ENCODE data around the gene GFRA4. TPM values are rescaled to one million over a fixed set of nuclear protein-coding genes. Genes with fewer than 3 reads are reported as not detected.

Gene GFRA4
- total RNA-seq, 4 donors from 2014 or later: not detected

DNA sequence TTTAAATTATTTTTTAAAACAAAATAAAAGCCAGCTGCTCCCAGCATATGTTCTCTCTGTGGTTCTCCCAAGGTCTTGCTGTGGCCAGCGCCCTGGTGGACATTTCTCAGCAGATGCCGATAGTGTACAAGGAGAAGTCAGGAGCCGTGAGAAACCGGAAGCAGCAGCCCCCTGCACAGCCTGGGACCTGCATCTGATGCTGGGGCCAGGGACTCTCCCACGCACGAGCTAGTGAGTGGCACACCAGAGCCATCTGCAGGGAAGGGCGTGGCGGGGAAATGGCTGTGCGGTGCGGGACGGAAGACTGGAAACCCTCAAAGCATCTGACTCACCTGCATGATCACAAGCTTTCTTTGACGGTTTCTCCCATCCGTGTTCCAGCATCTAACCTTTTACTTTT lies 16.5 kb downstream of the GFRA4 start:
- Histone ChIP-seq H3K9me3 (no peaks in the 10 kb centered on the region), H3K4me3 (no peak overlapping the region), H3K36me3 (peaks cover 0 to 93% (median 0%) of the 10 kb centered on the region in 3 donors), H3K27ac (no peak overlapping the region), H3K4me1 (no peaks in the 10 kb centered on the region), H3K27me3 (no peaks in the 10 kb centered on the region)
- TF ChIP-seq POLR2A (IDR thresholded peaks at IDR 0.05): no peak
- TF ChIP-seq, protein P1, sequence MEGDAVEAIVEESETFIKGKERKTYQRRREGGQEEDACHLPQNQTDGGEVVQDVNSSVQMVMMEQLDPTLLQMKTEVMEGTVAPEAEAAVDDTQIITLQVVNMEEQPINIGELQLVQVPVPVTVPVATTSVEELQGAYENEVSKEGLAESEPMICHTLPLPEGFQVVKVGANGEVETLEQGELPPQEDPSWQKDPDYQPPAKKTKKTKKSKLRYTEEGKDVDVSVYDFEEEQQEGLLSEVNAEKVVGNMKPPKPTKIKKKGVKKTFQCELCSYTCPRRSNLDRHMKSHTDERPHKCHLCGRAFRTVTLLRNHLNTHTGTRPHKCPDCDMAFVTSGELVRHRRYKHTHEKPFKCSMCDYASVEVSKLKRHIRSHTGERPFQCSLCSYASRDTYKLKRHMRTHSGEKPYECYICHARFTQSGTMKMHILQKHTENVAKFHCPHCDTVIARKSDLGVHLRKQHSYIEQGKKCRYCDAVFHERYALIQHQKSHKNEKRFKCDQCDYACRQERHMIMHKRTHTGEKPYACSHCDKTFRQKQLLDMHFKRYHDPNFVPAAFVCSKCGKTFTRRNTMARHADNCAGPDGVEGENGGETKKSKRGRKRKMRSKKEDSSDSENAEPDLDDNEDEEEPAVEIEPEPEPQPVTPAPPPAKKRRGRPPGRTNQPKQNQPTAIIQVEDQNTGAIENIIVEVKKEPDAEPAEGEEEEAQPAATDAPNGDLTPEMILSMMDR (IDR thresholded peaks at IDR 0.05): no peak
- intact Hi-C loops (cut with DNase I): no loop called here
- 77 to 88% methylated on average over 4 to 13 of the region's 13 CpGs for WGBS, 2 donors
- no peak for DNase-seq

DNA sequence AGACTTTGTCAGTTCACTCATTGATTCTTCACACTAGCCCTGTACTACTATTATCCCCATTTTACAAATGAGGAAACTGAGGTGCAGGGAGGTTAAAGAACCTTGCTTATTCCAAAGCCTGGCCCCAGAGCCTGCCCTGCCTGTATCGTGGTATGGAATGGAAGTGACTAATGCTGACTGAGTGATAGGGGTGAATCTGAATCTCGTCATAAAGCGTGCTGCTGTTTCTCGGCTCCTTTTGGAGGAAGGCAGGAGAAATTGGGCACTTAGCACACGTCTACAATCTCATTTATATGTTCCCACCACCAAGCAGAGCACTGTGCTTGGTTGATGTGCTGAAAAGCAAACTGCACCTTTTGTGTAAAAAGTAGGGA lies 17.1 kb downstream of the GFRA4 start:
- WGBS, 2 donors: 77 to 81% methylated on average over 5 of the region's 5 CpGs
- Histone ChIP-seq H3K4me1 (no peaks in the 10 kb centered on the region), H3K9me3 (no peaks in the 10 kb centered on the region), H3K27ac (no peak overlapping the region), H3K4me3 (no peak overlapping the region), H3K27me3 (no peaks in the 10 kb centered on the region), H3K36me3 (peaks cover 0 to 88% (median 0%) of the 10 kb centered on the region in 3 donors)
- intact Hi-C loops (cut with DNase I): no loop called here
- TF ChIP-seq, protein P1 (IDR thresholded peaks at IDR 0.05): no peak
- TF ChIP-seq POLR2A (IDR thresholded peaks at IDR 0.05): no peak
- no peak for DNase-seq

DNA sequence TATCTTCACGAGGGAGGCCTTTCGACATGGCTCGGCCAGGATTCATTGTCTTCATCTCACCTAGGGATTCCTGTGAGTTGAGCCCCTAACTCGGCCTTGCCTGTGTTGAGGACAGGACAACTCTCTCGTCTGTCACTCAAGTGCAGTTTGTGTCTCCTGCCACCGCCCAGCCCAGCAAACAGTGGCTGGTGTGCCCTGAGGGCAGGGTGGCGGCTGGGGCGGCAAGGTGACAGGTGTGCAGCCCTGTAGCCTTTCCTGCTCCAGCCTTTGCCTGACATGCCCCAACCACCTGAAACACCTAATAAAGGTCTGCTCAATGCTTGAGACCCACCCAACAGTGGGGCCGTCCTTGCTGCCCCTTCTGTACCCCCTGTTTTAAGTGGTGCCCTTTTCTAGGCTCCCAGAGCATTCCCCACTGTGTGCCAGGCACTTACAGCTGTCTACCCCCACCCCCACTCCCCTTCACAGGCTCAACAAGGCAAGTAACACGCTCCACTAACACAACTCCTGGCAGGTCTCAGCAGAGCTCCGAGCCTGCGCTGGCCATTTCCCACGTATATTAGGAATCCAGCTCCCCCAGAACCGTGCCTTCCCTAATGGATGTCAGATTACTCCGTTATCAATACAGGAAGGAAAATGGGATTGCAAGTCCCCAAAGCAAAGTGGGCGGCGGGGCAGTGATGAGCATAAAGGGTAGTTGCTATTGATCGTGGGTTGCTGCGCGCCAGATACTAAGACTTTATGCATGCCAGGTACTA lies 17.7 kb downstream of the GFRA4 start:
- no peaks in the 10 kb centered on the region for H3K9me3 ChIP-seq
- WGBS, 2 donors: 81 to 90% methylated on average over 12 to 15 of the region's 20 CpGs
- H3K27me3 ChIP-seq: no peaks in the 10 kb centered on the region
- no peak overlapping the region for H3K4me3 ChIP-seq
- DNase-seq: no peak
- H3K4me1 ChIP-seq: no peaks in the 10 kb centered on the region
- TF ChIP-seq POLR2A (IDR thresholded peaks at IDR 0.05): no peak
- TF ChIP-seq, protein P1 (IDR thresholded peaks at IDR 0.05): no peak
- intact Hi-C loops (cut with DNase I): no loop called here
- no peak overlapping the region for H3K27ac ChIP-seq
- peaks cover 0 to 85% (median 0%) of the 10 kb centered on the region in 3 donors for H3K36me3 ChIP-seq

DNA sequence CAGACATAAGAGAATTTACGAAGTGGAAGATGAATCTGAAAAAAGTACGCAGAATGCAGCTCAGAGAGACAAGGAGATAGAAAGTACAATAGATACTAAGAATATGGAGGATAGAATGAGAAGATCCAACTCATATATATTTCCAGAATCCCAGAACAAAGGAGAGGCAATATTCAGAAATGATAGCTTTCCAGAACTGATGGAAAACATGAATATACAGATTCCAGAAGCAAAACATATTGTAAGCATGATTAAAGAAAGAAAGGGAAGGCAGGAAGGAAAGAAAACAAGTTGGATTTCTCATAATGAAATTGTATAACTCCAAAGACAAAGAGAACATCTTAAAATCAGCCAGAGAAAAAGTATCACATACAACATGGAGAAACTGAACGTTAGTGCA lies 22.9 kb downstream of the GFRA4 start:
- Histone ChIP-seq H3K4me1 (no peaks in the 10 kb centered on the region), H3K36me3 (peaks cover 0 to 46% (median 0%) of the 10 kb centered on the region in 3 donors), H3K27ac (no peak overlapping the region), H3K27me3 (no peaks in the 10 kb centered on the region), H3K4me3 (no peak overlapping the region), H3K9me3 (no peaks in the 10 kb centered on the region)
- no peak for DNase-seq
- intact Hi-C loops (cut with DNase I): no loop called here
- TF ChIP-seq, protein P1 (IDR thresholded peaks at IDR 0.05): no peak
- no peak for TF ChIP-seq POLR2A (IDR thresholded peaks at IDR 0.05)
- WGBS, 2 donors: 92 to 95% methylated on average over 3 of the region's 3 CpGs

DNA sequence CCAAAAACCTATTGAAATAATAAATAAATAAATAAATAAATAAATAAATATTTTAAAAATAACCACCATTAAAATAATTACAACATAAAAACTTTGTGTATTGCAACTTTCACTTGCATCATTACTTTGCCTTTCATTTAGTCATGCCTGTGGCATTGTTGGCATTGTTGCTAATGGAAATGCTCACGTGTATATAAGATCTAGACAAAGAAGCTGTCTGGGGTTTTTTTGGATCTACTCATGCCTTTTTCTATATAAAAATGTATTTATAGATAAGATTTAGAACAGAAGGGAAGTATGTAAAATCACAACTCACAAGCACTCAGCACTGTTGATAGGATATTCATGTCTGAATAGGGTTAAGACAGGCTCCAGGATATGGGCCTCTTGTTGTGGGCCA lies 27.9 kb downstream of the GFRA4 start:
- intact Hi-C loops (cut with DNase I): no loop called here
- DNase-seq: no peak
- H3K4me3 ChIP-seq: no peak overlapping the region
- TF ChIP-seq, protein P1 (IDR thresholded peaks at IDR 0.05): no peak
- no peak for TF ChIP-seq POLR2A (IDR thresholded peaks at IDR 0.05)
- no peaks in the 10 kb centered on the region for H3K4me1 ChIP-seq
- H3K9me3 ChIP-seq: no peaks in the 10 kb centered on the region
- H3K36me3 ChIP-seq: peaks cover 4 to 24% (median 4%) of the 10 kb centered on the region in 3 donors
- no peaks in the 10 kb centered on the region for H3K27me3 ChIP-seq
- no peak overlapping the region for H3K27ac ChIP-seq
- whole genome bisulfite sequencing, 2 donors: 73 to 83% methylated on average over 1 of the region's 1 CpG
